Brain microvascular endothelial cell (primary cell): ENCODE results near the gene OR8U1.

Experiments
- DNase-seq: peaks from one replicate; pipeline ENCODE4 v3.0.0-alpha.2; 2020
- H3K27ac ChIP-seq: fragments of 250-450 bp; sonication (Bioruptor Pico); 2 replicates; pipeline ENCODE4 v1.5.1; 2020; ENCODE audit warnings: mild to moderate bottlenecking, moderate library complexity
- H3K27me3 ChIP-seq: fragments of 250-450 bp; sonication (Bioruptor Pico); replicated peaks from 2 replicates; pipeline ENCODE4 v1.5.1; 2020; ENCODE audit warnings: mild to moderate bottlenecking
- H3K36me3 ChIP-seq: fragments of 250-450 bp; sonication (Bioruptor Pico); replicated peaks from 2 replicates; pipeline ENCODE4 v1.5.1; 2020; ENCODE audit warnings: mild to moderate bottlenecking
- H3K4me3 ChIP-seq: 2 replicates; pipeline ENCODE4 v1.5.1; 2011; ENCODE audit warnings: low read depth, mild to moderate bottlenecking, control low read depth, low read length, moderate library complexity
- in situ Hi-C: cut with HindIII; loops from 2 replicates; pipeline ENCODE4 v1.10.0; 2017; ENCODE audit warnings: low sequenced_read_pairs, low pct_ligation_motif_present
- TF ChIP-seq, protein P1 (sequence below): IDR thresholded peaks from 2 replicates; pipeline ENCODE4 v1.5.1; 2011; ENCODE audit warnings: low read depth, mild to moderate bottlenecking, moderate library complexity, low read length, control low read depth, inconsistent platforms; ENCODE audit errors: missing control alignments

The OR8U1 gene

GRCh38 chr11:56375324-56375723, at the start of gene OR8U1:
Gene OR8U1, plus strand, starts transcription at chr11:56375624. Its CDS starts 0 bp downstream, at chr11:56375624.
- H3K27ac ChIP-seq, result no peak within 1 kb of the TSS
- DNase-seq, result no peak
- TF ChIP-seq, protein P1, sequence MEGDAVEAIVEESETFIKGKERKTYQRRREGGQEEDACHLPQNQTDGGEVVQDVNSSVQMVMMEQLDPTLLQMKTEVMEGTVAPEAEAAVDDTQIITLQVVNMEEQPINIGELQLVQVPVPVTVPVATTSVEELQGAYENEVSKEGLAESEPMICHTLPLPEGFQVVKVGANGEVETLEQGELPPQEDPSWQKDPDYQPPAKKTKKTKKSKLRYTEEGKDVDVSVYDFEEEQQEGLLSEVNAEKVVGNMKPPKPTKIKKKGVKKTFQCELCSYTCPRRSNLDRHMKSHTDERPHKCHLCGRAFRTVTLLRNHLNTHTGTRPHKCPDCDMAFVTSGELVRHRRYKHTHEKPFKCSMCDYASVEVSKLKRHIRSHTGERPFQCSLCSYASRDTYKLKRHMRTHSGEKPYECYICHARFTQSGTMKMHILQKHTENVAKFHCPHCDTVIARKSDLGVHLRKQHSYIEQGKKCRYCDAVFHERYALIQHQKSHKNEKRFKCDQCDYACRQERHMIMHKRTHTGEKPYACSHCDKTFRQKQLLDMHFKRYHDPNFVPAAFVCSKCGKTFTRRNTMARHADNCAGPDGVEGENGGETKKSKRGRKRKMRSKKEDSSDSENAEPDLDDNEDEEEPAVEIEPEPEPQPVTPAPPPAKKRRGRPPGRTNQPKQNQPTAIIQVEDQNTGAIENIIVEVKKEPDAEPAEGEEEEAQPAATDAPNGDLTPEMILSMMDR, result no peak
- H3K4me3 ChIP-seq, result no peak within 1 kb of the TSS
- in situ Hi-C loops, result no loop called here
- H3K27me3 ChIP-seq, result no peaks in the 10 kb centered on the region
- no peaks in the 10 kb centered on the region for H3K36me3 ChIP-seq

- DNase-seq, result no peak
- Histone ChIP-seq H3K27me3 (no peaks in the 10 kb centered on the region), H3K27ac (no peak overlapping the region), H3K4me3 (no peak overlapping the region), H3K36me3 (no peaks in the 10 kb centered on the region)
- in situ Hi-C loops, result no loop called here
- TF ChIP-seq, protein P1, result no peak
These were observed 43.4 kb upstream of the OR8U1 start for GRCh38 chr11:56331861-56332491.

DNA sequence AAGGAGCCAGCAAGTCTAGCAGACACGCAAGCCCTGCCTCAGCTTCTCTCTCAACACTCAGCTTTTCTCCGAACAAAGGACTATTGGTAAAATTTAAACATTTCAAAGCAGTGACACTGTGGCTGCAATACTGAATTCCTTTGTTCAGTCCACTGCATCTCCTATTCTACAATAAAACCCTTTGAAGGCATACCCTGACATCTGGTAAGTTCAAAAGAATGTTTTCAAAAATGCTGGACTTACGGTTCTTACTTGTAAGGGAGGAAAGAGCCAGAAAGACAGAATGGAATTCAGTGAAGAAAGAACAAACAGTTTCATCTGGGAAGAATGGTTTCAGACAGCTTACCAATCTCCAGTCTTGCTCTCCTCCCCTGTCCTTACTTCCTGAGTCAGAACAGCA, 42.3 kb upstream of the OR8U1 start:
- in situ Hi-C loops, result no loop called here
- no peaks in the 10 kb centered on the region for H3K27me3 ChIP-seq
- H3K27ac ChIP-seq, result no peak overlapping the region
- H3K36me3 ChIP-seq, result no peaks in the 10 kb centered on the region
- TF ChIP-seq, protein P1, result no peak
- H3K4me3 ChIP-seq, result no peak overlapping the region
- no peak for DNase-seq

DNA sequence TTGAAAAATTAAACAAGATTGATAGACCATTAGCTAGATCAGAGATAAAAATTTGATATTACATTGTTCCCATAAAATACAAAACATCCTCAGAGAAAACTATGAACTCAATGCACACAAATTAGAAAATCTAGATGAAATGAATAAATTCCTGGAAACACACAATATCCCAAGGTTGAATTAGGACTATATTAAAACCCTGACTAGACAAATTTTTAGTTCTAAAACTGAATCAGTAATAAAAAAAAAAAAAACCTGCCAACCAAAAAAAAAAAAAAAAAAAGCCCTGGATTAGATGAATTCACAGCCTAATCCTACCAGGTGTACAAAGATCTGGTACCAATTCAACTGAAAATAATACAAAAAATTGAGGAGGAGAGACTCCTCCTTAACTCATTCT, 35.1 kb upstream of the OR8U1 start:
- H3K27me3 ChIP-seq, result no peaks in the 10 kb centered on the region
- TF ChIP-seq, protein P1, result no peak
- no peak for DNase-seq
- H3K36me3 ChIP-seq, result no peaks in the 10 kb centered on the region
- no peak overlapping the region for H3K27ac ChIP-seq
- H3K4me3 ChIP-seq, result no peak overlapping the region
- in situ Hi-C loops, result no loop called here

DNA sequence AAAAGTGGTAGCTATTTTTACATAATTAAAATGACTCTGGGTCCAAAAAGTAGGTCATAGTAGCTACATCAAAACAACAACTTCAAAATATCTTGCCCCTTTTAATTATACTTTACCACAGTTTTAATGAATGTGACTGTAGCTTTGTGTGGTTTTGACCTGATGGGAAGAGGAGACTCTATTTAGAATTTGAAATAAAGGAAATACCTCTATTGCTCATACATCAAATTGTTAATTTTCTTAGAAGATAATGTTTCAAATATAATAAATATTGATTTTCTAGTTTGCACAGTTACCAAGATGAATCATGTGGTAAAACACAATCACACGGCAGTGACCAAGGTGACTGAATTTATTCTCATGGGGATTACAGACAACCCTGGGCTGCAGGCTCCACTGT, 29.7 kb upstream of the OR8U1 start, which contains the start of gene OR8K1:
TSS of gene OR8K1 (plus strand) at position 301 of the 400 bp plus-strand sequence. CDS start at position 301, 0 bp downstream.
- no peak for DNase-seq
- H3K27ac ChIP-seq, result no peak within 1 kb of the TSS
- no peak within 1 kb of the TSS for H3K4me3 ChIP-seq
- H3K36me3 ChIP-seq, result no peaks in the 10 kb centered on the region
- no peaks in the 10 kb centered on the region for H3K27me3 ChIP-seq
- TF ChIP-seq, protein P1, result no peak
- in situ Hi-C loops, result no loop called here

- TF ChIP-seq, protein P1, result no peak
- DNase-seq, result no peak
- in situ Hi-C loops, result no loop called here
These were observed 21.4 kb upstream of the OR8U1 start, which contains the start of gene OR8J1 for GRCh38 chr11:56353991-56354390. Gene OR8J1, plus strand, starts transcription at chr11:56354291. Its CDS starts 5,956 bp downstream, at chr11:56360247.

More at GRCh38 chr11:56353991-56354390, 21.4 kb upstream of the OR8U1 start, which contains the start of gene OR8J1:
- H3K27me3 ChIP-seq, result no peaks in the 10 kb centered on the region
- no peak within 1 kb of the TSS for H3K27ac ChIP-seq
- no peak within 1 kb of the TSS for H3K4me3 ChIP-seq
- no peaks in the 10 kb centered on the region for H3K36me3 ChIP-seq
